HCT116 (cell line): ENCODE results near the gene FAM210B.

Experiments used
- POLR2A ChIP-seq: IDR thresholded peaks from 2 replicates; pipeline ENCODE4 v1.7.0; 2011; ENCODE audit warnings: borderline replicate concordance; ENCODE audit not compliant: insufficient read depth, insufficient read length; ENCODE audit errors: extremely low read depth
- TF ChIP-seq, protein P1 (sequence below): IDR thresholded peaks from 2 replicates; pipeline ENCODE4 v1.6.1; 2011; ENCODE audit warnings: mild to moderate bottlenecking, low read length, moderate library complexity; ENCODE audit not compliant: insufficient replicate concordance; ENCODE audit errors: extremely low read depth
- TF ChIP-seq, protein P2 (sequence below), 3 experiments: fragments of 200-600 bp in 1 of 3; sonication (generic) in 1 of 3; IDR thresholded peaks in 2 of 3; conservative IDR thresholded peaks in 1 of 3; 2 replicates each; pipeline ENCODE4 v1.5.1; 2012 to 2017; ENCODE audit warnings: low read depth in 2 of 3, low read length in 2 of 3, antibody characterized with exemption in 1 of 3, borderline replicate concordance in 1 of 3, control low read depth in 1 of 3, mild to moderate bottlenecking in 1 of 3, mixed read lengths in 1 of 3, mixed run types in 1 of 3, moderate library complexity in 1 of 3; ENCODE audit not compliant: insufficient read depth in 1 of 3

DNA sequence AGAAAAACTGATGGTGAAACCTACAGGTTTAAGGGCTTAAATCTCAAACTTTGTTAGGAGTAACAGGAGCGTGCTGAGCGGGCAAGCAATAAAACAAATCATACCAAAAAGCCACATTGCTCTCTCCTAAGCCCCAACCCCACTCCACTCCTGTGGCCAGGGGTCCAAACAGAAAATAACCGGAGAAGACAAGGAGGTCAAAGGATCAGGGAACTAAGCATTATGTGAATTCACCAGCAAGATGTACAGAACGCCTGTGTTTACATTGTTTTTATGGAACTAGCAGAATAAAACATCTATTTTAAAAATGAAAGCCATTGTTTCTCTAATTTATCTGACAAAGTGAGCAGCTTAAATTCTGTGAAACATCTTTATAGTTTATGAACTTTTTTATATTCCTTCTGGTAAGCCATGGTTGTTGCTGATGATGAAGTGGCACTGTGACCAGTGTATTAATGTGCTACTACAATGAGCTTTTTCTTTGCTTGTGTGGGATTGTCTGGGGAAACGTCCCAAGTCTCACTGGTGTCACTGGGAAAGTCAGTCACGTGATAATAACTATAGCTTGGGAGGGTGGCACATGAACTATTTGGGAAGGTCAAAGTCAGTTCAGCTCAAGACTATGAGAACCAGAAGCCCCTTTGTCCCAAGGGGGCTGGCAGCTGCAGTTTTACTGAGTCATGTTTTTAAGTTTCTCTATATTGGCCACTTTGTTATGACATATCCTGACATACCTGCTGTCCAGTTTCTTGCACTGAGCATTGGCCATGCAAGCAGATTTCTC lies 9.8 kb downstream of the FAM210B start:
- TF ChIP-seq POLR2A = no peak
- TF ChIP-seq, protein P1, sequence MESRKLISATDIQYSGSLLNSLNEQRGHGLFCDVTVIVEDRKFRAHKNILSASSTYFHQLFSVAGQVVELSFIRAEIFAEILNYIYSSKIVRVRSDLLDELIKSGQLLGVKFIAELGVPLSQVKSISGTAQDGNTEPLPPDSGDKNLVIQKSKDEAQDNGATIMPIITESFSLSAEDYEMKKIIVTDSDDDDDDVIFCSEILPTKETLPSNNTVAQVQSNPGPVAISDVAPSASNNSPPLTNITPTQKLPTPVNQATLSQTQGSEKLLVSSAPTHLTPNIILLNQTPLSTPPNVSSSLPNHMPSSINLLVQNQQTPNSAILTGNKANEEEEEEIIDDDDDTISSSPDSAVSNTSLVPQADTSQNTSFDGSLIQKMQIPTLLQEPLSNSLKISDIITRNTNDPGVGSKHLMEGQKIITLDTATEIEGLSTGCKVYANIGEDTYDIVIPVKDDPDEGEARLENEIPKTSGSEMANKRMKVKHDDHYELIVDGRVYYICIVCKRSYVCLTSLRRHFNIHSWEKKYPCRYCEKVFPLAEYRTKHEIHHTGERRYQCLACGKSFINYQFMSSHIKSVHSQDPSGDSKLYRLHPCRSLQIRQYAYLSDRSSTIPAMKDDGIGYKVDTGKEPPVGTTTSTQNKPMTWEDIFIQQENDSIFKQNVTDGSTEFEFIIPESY = no peak
- TF ChIP-seq, protein P2, sequence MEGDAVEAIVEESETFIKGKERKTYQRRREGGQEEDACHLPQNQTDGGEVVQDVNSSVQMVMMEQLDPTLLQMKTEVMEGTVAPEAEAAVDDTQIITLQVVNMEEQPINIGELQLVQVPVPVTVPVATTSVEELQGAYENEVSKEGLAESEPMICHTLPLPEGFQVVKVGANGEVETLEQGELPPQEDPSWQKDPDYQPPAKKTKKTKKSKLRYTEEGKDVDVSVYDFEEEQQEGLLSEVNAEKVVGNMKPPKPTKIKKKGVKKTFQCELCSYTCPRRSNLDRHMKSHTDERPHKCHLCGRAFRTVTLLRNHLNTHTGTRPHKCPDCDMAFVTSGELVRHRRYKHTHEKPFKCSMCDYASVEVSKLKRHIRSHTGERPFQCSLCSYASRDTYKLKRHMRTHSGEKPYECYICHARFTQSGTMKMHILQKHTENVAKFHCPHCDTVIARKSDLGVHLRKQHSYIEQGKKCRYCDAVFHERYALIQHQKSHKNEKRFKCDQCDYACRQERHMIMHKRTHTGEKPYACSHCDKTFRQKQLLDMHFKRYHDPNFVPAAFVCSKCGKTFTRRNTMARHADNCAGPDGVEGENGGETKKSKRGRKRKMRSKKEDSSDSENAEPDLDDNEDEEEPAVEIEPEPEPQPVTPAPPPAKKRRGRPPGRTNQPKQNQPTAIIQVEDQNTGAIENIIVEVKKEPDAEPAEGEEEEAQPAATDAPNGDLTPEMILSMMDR (IDR thresholded peaks at IDR 0.05 in 2 of 3, conservative IDR thresholded peaks at IDR 0.05 in 1 of 3; ENCODE audit: borderline replicate concordance in 1 of 3, insufficient read depth in 1 of 3, low read depth in 2 of 3, low read length in 2 of 3) = no peak
